ENCODE data around the gene KIFC3.

- no peak for TF ChIP-seq POLR2A (IDR thresholded peaks at IDR 0.05)
- no peak for TF ChIP-seq CTCF (IDR thresholded peaks at IDR 0.05)
- no peak for TF ChIP-seq POLR2AphosphoS5 (IDR thresholded peaks at IDR 0.05)
- TF ChIP-seq EP300 (IDR thresholded peaks at IDR 0.05) = no peak
These were observed 35.2 kb upstream of the KIFC3 start for GRCh38 chr16:57837305-57838125.
